Rectal smooth muscle tissue (tissue), 1 donor: ENCODE results near the gene SLC25A25.
"Not testable (repeated sequence)": the region's sequence is repeated elsewhere in the genome, so short reads cannot be mapped to it uniquely, and the experiment has no call there.

Experiments
- H3K27ac ChIP-seq: one replicate; pipeline ENCODE4 v1.7.0; 2013; ENCODE audit warnings: low read depth, low read length, inconsistent platforms
- H3K27me3 ChIP-seq: one replicate; pipeline ENCODE4 v1.7.0; 2013; ENCODE audit warnings: low read length; ENCODE audit not compliant: control insufficient read depth, insufficient read depth
- H3K36me3 ChIP-seq: one replicate; pipeline ENCODE4 v1.7.0; 2013; ENCODE audit warnings: low read length; ENCODE audit not compliant: control insufficient read depth, insufficient read depth
- H3K4me1 ChIP-seq: one replicate; pipeline ENCODE4 v1.7.0; 2013; ENCODE audit warnings: low read length; ENCODE audit not compliant: control insufficient read depth, insufficient read depth
- H3K4me3 ChIP-seq: one replicate; pipeline ENCODE4 v1.7.0; 2013; ENCODE audit warnings: low read length
- H3K9ac ChIP-seq: one replicate; pipeline ENCODE4 v1.7.0; 2013; ENCODE audit warnings: low read length

SLC25A25 gene

DNA sequence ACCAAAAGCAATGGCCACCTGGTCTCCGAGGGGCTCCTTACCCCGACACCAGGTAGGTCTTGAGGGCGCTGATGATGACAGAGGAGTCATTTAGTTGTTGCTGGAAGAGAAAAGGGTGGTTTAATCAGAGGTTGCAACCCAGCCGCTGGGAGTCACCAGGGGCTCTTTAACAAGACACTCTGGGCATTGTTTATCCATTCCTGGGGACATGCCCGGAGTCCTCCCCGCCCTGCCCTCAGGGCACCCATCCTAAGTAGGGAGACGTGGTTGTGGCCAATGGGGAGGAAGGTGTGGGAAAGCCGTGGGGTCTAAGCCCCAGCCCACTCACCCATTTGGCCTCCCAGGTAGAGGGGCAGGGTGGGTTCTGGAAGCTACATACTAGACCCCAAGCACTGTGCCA lies 56.4 kb downstream of the SLC25A25 start:
- Histone ChIP-seq H3K27me3 (no peaks in the 10 kb centered on the region), H3K4me1 (peaks cover 9% of the 10 kb centered on the region), H3K27ac (no peak overlapping the region), H3K9ac (no peak overlapping the region), H3K36me3 (peaks cover 29% of the 10 kb centered on the region), H3K4me3 (no peak overlapping the region)

DNA sequence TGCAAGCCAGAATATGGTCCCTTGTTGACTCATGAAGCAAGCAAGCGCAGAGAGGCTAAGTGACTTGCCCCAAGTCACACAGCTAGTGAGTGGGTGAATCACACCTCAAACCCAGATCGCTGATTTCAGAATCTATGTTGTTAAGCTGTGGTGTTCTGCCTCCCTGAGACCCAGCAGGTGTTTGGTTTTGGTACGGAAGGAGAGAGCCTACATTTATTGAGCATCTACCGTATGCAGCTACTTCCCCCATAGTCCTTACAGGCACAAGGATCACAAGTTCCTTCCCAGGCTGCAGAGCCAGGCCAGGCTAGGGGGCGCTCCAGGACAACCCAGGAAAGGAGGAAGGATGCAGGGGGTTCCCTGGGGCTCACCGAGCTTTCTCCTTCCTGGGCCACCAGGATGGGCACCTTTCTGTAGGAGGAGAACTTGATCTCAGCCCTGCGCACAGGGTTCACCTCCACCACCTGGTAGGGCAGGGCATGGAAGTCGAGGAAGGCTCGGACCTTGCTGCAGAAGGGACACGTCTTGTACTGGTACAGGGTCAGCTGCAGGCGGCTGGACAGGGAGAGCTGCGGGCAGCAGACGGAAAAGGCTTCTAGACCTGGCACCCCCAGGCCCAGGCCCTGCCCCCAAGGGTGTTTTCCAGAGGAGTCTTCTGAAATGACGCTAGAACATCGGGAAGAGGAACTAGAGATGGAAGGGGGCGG lies 57.0 kb downstream of the SLC25A25 start:
- Histone ChIP-seq H3K36me3 (peaks cover 29% of the 10 kb centered on the region), H3K27me3 (no peaks in the 10 kb centered on the region), H3K9ac (no peak overlapping the region), H3K27ac (no peak overlapping the region), H3K4me3 (no peak overlapping the region), H3K4me1 (peaks cover 9% of the 10 kb centered on the region)

DNA sequence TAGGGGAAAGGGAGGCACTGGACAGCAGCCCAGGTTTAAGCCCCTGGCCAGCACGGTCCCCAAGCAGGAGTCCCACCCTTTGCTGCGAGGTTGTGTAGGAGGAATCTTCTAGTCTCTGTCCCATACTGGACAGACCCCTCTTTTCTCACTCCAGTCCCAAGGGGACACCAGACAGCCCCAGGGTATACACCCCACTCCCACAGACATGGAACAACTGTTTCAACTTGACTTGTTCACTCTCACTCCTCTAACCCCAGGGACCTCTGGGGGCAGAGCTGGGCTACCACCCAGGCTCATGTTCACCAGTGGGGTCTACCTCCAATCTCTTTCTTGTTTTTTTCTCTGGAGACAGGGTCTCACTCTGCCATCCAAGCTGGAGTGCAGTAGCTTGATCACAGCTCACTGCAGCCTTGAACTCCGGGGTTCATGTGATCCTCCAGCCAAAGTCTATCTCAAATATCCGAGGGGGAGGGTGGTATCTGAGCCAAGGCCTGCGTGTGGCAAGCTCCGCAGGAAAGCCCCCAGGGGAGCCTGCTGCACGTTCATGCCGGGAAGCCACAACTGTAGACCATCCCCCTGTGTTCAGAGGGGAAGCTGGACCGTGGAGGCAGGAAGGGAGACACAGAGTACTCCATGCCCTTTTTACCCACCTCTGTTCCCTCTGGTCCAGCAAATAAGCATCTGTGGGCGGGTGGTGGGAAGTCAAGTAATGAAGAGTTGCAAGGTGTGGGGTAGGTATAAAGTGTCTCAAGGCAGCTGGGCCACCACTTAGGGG lies 57.7 kb downstream of the SLC25A25 start:
- Histone ChIP-seq H3K4me3 (peak overlapping the region; percentile 8), H3K36me3 (peaks cover 24% of the 10 kb centered on the region), H3K27me3 (no peaks in the 10 kb centered on the region), H3K4me1 (peaks cover 9% of the 10 kb centered on the region), H3K27ac (no peak overlapping the region), H3K9ac (no peak overlapping the region)

DNA sequence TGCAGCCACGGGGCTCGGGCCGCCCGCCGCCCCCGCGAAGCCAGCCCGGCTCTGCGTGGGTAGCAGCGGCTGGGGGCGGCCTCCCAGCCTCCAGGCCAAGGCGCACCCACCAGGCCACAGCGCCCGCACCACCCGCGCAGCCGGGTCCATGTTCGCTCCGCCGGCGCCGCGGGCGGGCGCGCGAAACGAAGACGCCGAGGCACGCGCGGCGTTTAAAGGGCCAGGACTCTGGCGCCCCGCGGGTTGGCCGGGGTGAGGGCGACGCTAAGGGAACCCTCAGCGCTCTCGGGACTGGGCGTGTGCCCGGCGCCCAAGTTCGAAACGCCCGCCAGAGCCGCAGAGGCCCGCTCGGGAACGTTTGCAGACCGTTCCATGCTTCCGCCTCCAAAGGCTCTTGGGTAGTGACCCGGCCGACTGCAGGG lies 59.5 kb downstream of the SLC25A25 start, which contains the start of gene PTGES2:
Gene PTGES2 (minus strand): TSS at position 162 of the 422 bp plus-strand sequence. CDS start 12 bp downstream, at position 150.
- Histone ChIP-seq H3K4me1 (peaks cover 9% of the 10 kb centered on the region), H3K36me3 (peaks cover 11% of the 10 kb centered on the region), H3K4me3 (peak within 1 kb of the TSS; percentile 84), H3K9ac (peak within 1 kb of the TSS; percentile 81), H3K27me3 (no peaks in the 10 kb centered on the region), H3K27ac (peak within 1 kb of the TSS; percentile 96)

DNA sequence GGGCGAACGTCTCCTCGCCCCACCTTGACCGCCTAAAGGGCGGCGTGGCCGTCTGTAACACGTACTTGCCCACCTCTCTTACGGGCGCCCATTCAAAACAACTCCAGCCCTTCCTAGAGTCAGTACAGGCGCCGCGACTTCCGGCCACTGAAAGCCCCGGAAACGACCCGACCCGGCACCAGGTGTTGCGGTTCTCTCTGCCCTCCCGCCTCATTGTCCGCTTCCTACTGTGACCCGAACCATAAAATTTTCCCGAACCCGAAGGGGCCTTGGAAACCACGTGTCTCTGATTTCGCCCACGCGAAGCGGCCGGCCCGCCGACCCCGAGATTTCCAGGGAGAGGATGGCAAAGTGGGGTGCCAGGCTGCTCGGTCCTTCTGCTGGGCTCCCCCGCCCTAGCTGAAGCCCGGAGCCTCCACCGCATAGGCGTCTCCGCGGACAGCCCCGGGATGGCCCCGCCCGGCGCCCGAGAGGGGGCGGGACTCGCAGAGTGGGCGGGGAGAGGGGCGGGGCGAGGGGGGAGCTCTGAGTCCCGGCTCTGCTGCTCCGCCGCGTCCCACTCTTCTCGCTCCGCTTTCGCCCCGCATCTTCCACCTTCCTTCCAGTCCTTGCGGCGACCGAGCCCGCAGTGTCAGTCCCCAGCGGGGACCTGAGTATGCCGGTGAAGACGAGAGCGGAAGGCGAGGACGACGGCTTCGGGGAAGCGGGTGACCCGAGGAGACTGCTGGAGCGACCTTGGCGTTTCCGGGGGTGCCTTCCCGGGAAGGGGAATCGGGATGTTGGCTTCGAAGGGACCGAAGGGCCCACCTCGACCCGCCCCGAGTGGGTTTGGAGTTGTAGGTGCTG lies 60.2 kb downstream of the SLC25A25 start:
- Histone ChIP-seq H3K4me3 (peak overlapping the region; percentile 84), H3K27me3 (no peaks in the 10 kb centered on the region), H3K4me1 (peaks cover 9% of the 10 kb centered on the region), H3K27ac (peak overlapping the region; percentile 96), H3K36me3 (peaks cover 10% of the 10 kb centered on the region), H3K9ac (peak overlapping the region; percentile 81)

DNA sequence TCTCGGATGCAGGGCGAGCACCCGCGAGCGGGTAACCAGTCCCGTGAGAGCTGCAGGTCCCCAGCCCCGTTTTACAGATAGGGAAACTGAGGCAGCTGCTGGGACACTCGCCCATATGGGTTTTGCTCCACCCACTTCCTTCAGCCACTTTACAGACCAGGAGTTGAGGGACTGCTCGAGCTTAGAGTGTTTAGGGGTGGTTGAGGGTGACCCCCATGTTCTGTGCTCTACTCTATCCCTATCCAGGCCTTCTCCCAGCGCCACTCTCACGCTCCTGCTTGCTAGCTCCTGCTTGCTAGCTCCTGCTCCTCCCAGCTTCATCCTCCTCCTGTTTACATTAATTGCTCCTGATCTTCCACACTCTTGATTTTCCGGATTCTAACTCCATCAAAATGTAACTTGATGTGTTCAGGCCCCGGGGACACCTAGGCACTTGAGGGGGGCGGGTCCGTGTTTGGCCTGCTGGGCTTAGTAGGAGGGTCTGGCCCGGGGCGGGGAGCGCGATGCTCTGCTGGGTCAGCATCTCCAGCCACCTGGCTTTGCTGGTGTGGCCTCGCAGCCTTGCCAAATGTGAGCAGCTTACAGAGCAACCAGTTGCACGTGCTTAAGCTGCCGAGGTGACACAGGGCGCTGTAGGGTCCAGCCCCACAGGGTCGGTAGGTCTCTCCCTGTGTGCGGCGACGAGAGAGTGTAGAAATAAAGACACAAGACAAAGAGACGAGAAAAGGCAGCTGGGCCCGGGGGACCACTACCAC lies 61.0 kb downstream of the SLC25A25 start:
- peaks cover 6% of the 10 kb centered on the region for H3K36me3 ChIP-seq
- H3K4me1 ChIP-seq, result peaks cover 9% of the 10 kb centered on the region
- H3K27ac ChIP-seq, result peak overlapping the region; percentile 96
- peak overlapping the region; percentile 81 for H3K9ac ChIP-seq
- H3K4me3 ChIP-seq, result peak overlapping the region; percentile 84
- no peaks in the 10 kb centered on the region for H3K27me3 ChIP-seq

DNA sequence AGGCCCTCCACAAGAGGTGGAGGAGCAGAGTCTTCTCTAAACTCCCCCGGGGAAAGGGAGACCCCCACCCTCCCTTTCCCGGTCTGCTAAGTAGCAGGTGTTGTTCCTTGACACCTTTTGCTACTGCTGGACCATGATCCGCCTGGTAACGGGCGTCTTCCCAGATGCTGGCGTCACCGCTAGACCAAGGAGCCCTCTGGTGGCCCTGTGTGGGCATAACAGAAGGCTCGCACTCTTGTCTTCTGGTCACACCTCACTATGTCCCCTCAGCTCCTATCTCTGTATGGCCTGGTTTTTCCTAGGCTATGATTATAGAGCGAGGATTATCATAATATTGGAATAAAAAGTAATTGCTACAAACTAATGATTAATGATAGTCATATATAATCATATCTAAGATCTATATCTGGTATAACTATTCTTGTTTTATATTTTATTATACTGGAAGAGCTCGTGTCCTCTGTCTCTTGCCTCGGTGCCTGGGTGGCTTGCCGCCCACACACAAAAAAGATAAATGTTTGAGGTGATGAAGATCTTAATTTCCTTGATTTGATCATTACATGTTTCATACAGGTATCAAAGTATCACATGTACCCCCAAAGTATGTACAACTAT lies 62.1 kb downstream of the SLC25A25 start:
- H3K36me3 ChIP-seq, H3K27me3 ChIP-seq, H3K4me3 ChIP-seq, H3K27ac ChIP-seq, H3K4me1 ChIP-seq, H3K9ac ChIP-seq: not testable (repeated sequence)

DNA sequence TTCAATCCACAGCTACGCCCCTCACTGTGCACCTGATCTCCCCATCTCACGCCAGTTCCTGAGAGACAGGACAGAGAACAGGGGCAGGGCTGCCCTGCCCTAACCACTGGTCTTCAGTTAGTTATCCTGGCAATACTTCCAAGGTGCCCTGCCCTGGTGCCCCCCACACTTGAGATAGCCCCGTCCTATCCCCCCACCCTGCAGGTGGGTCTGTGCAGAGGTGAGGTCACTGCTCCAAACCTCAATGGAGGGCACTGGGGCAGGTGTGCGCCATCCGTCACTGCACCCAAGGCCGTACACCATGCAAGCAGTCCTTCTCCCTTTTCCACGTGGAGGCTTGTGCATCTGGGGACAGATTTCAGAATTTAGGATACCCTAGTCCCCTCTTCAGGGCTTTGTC lies 62.6 kb downstream of the SLC25A25 start:
- H3K4me1 ChIP-seq, H3K9ac ChIP-seq, H3K27me3 ChIP-seq, H3K4me3 ChIP-seq, H3K36me3 ChIP-seq, H3K27ac ChIP-seq: not testable (repeated sequence)

DNA sequence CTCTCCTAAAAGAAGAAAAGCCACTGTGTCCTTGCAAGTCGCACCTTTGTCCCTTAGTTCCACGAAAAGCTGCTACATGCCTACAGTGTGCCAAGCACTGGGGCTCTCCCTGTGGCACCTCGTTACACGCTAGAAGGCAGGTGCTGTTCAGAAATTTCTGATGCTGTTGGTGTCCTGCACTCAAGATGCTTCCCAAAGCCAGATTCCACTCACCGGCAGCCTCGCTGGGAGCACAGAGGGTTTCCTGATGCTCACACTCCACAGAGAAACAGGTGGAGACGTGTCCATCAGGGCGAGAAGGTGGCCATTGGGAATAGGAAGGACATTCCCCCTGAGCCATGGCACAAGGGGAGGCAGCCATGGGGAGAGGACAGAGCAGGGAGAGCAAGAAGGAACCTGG lies 63.3 kb downstream of the SLC25A25 start:
- H3K27me3 ChIP-seq, H3K9ac ChIP-seq, H3K4me3 ChIP-seq, H3K27ac ChIP-seq, H3K36me3 ChIP-seq, H3K4me1 ChIP-seq: not testable (repeated sequence)

DNA sequence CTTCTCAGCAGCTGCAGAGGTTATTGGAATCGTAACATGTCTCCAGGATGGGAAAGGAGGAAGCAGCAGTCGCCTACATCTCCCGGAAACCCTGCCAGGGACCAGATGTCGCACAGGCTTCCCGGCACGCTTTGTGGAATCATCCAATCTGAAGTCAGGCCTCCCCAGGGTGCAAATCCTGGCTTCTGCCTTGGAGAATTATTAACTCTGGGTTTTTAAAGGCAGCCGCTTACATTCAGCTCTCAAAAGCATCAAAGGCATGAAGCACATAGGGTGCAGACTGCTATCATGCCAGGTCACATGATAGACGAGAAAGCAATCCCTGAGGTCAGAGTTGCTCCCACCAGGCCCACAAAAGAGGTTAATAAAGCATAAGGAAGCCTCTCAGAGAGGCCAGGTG lies 64.1 kb downstream of the SLC25A25 start:
- not testable (repeated sequence) for H3K27me3 ChIP-seq, H3K4me3 ChIP-seq, H3K36me3 ChIP-seq, H3K27ac ChIP-seq, H3K9ac ChIP-seq, H3K4me1 ChIP-seq

DNA sequence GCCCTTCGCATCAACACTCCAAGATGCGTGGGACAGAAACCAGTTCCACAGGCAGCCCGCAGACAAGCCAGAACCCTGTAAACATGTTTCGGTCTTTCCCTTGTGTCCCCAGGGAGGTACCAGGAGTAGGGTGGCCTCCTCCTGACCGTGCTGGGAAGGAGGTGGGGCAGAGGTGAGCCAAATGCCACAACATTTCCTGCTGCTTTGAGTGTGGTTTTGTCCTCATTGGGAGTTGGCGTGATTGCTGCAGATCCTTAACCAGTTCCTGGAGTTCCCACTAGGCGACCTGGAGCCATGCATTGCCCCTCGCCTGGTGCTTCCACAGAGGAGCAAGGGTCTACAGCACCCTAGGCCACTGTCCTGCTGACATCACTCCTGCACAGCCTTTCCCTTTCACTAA lies 67.5 kb downstream of the SLC25A25 start:
- H3K9ac ChIP-seq, H3K36me3 ChIP-seq: not testable (repeated sequence)

More for the DNA sequence above, 67.5 kb downstream of the SLC25A25 start:
- H3K27ac ChIP-seq, H3K4me1 ChIP-seq, H3K27me3 ChIP-seq, H3K4me3 ChIP-seq: not testable (repeated sequence)
